Measurements from ENCODE around the gene EPB41L4A. TPM values are rescaled to one million over a fixed set of nuclear protein-coding genes. Genes with fewer than 3 reads are reported as not detected.
A peak's percentile ranks its signal among the peaks of the same experiment; 100 is the strongest.

The EPB41L4A gene
- total RNA-seq, 1 experiment from 2014 or later = 5.2 TPM

DNA sequence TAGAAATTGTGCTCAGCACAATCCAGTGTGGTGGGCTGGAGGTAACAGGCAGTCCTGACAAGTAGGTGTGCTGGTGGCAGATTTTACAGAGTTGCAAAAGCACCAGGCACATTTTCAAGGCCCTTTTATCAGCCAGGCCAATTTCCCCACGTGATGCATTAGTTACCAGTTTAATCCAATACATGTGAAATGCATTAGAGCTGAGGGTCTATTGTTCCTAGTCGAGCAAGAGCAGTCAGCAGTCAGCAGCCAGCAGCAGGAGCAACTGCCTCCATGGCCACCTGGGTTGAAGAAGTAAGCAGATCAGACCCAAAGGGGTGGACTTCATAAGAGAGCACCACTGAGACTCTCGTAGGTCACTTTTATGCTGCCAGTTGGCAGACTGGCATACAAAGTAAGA lies 76.7 kb downstream of the EPB41L4A start:
- ATAC-seq (0 out of 2 replicates have a peak, but pooled peaks have one; percentile 16), DNase-seq (ENCODE audit: low spot score) (no peak)
- H3K27me3 Mint-ChIP-seq (ENCODE audit: low read depth) = no peaks in the 10 kb centered on the region
- ChIA-PET CTCF (no interaction called here), POLR2A (no interaction called here)
- H3K4me3 Mint-ChIP-seq = no peak overlapping the region
- H3K36me3 Mint-ChIP-seq = no peaks in the 10 kb centered on the region
- H3K27ac Mint-ChIP-seq = no peak overlapping the region
- peaks cover 15% of the 10 kb centered on the region for H3K4me1 Mint-ChIP-seq
- TF ChIP-seq ZNF219 (CRISPR knock-in tag; IDR thresholded peaks at IDR 0.05; ENCODE audit: borderline replicate concordance) (no peak), NFATC4 (CRISPR knock-in tag; IDR thresholded peaks at IDR 0.05) (no peak)
- TF ChIP-seq, protein P1, sequence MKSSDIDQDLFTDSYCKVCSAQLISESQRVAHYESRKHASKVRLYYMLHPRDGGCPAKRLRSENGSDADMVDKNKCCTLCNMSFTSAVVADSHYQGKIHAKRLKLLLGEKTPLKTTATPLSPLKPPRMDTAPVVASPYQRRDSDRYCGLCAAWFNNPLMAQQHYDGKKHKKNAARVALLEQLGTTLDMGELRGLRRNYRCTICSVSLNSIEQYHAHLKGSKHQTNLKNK (CRISPR knock-in tag; IDR thresholded peaks at IDR 0.05) = no peak
- TF ChIP-seq, protein P2, sequence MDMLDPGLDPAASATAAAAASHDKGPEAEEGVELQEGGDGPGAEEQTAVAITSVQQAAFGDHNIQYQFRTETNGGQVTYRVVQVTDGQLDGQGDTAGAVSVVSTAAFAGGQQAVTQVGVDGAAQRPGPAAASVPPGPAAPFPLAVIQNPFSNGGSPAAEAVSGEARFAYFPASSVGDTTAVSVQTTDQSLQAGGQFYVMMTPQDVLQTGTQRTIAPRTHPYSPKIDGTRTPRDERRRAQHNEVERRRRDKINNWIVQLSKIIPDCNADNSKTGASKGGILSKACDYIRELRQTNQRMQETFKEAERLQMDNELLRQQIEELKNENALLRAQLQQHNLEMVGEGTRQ (CRISPR knock-in tag; IDR thresholded peaks at IDR 0.05) = peak; percentile 39; the same call in 1 of the 2 replicates
- H3K9me3 Mint-ChIP-seq = no peaks in the 10 kb centered on the region

DNA sequence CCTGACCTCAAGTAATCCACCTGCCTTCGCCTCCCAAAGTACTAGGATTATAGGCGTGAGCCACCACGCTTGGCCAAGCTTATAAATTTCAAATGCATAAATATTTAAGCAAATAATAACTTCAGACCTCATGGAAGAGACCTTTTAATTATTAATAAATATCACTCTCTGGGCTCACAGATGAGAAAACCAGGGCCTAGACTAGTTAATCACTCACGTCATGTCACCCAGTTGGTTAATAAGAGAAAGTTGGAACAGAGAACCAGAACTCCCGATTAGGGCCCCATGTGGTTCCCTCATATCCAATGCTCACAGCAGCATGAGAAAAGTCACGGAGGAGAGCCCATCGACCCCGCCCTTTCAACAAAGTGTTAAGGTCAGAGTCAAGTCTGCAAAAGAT lies 79.3 kb downstream of the EPB41L4A start:
- ChIA-PET POLR2A (no interaction called here), CTCF (no interaction called here)
- peaks cover 15% of the 10 kb centered on the region for H3K4me1 Mint-ChIP-seq
- H3K9me3 Mint-ChIP-seq = no peaks in the 10 kb centered on the region
- no peak overlapping the region for H3K4me3 Mint-ChIP-seq
- H3K27ac Mint-ChIP-seq = no peak overlapping the region
- H3K27me3 Mint-ChIP-seq (ENCODE audit: low read depth) = no peaks in the 10 kb centered on the region
- H3K36me3 Mint-ChIP-seq = no peaks in the 10 kb centered on the region
- DNase-seq (ENCODE audit: low spot score) = no peak
- ATAC-seq = no peak
- TF ChIP-seq ZNF317 (CRISPR knock-in tag; IDR thresholded peaks at IDR 0.05; ENCODE audit: borderline replicate concordance, low read depth) = no peak
- no peak for TF ChIP-seq MXD4 (CRISPR knock-in tag; IDR thresholded peaks at IDR 0.05; ENCODE audit: borderline replicate concordance)
- TF ChIP-seq OVOL2 (CRISPR knock-in tag; IDR thresholded peaks at IDR 0.05; ENCODE audit: borderline replicate concordance) = no peak
- TF ChIP-seq RELA (CRISPR knock-in tag; IDR thresholded peaks at IDR 0.05; ENCODE audit: borderline replicate concordance) = no peak
- TF ChIP-seq JAZF1 (CRISPR knock-in tag; IDR thresholded peaks at IDR 0.05) = no peak
- TF ChIP-seq, protein P1 (CRISPR knock-in tag; IDR thresholded peaks at IDR 0.05) = no peak
- TF ChIP-seq ZBTB21 (CRISPR knock-in tag; IDR thresholded peaks at IDR 0.05; ENCODE audit: borderline replicate concordance) = no peak
- TF ChIP-seq, protein P3, sequence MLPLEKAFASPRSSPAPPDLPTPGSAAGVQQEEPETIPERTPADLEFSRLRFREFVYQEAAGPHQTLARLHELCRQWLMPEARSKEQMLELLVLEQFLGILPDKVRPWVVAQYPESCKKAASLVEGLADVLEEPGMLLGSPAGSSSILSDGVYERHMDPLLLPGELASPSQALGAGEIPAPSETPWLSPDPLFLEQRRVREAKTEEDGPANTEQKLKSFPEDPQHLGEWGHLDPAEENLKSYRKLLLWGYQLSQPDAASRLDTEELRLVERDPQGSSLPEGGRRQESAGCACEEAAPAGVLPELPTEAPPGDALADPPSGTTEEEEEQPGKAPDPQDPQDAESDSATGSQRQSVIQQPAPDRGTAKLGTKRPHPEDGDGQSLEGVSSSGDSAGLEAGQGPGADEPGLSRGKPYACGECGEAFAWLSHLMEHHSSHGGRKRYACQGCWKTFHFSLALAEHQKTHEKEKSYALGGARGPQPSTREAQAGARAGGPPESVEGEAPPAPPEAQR (CRISPR knock-in tag; IDR thresholded peaks at IDR 0.05) = no peak
- TF ChIP-seq RORB (CRISPR knock-in tag; IDR thresholded peaks at IDR 0.05) = no peak
- no peak for TF ChIP-seq NR3C1 (CRISPR knock-in tag; conservative IDR thresholded peaks at IDR 0.05; ENCODE audit: low read depth)
- TF ChIP-seq, protein P4, sequence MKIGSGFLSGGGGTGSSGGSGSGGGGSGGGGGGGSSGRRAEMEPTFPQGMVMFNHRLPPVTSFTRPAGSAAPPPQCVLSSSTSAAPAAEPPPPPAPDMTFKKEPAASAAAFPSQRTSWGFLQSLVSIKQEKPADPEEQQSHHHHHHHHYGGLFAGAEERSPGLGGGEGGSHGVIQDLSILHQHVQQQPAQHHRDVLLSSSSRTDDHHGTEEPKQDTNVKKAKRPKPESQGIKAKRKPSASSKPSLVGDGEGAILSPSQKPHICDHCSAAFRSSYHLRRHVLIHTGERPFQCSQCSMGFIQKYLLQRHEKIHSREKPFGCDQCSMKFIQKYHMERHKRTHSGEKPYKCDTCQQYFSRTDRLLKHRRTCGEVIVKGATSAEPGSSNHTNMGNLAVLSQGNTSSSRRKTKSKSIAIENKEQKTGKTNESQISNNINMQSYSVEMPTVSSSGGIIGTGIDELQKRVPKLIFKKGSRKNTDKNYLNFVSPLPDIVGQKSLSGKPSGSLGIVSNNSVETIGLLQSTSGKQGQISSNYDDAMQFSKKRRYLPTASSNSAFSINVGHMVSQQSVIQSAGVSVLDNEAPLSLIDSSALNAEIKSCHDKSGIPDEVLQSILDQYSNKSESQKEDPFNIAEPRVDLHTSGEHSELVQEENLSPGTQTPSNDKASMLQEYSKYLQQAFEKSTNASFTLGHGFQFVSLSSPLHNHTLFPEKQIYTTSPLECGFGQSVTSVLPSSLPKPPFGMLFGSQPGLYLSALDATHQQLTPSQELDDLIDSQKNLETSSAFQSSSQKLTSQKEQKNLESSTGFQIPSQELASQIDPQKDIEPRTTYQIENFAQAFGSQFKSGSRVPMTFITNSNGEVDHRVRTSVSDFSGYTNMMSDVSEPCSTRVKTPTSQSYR (CRISPR knock-in tag; IDR thresholded peaks at IDR 0.05) = no peak
- TF ChIP-seq, protein P5, sequence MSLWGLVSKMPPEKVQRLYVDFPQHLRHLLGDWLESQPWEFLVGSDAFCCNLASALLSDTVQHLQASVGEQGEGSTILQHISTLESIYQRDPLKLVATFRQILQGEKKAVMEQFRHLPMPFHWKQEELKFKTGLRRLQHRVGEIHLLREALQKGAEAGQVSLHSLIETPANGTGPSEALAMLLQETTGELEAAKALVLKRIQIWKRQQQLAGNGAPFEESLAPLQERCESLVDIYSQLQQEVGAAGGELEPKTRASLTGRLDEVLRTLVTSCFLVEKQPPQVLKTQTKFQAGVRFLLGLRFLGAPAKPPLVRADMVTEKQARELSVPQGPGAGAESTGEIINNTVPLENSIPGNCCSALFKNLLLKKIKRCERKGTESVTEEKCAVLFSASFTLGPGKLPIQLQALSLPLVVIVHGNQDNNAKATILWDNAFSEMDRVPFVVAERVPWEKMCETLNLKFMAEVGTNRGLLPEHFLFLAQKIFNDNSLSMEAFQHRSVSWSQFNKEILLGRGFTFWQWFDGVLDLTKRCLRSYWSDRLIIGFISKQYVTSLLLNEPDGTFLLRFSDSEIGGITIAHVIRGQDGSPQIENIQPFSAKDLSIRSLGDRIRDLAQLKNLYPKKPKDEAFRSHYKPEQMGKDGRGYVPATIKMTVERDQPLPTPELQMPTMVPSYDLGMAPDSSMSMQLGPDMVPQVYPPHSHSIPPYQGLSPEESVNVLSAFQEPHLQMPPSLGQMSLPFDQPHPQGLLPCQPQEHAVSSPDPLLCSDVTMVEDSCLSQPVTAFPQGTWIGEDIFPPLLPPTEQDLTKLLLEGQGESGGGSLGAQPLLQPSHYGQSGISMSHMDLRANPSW (CRISPR knock-in tag; conservative IDR thresholded peaks at IDR 0.05; ENCODE audit: low read depth) = no peak
- TF ChIP-seq, protein P6, sequence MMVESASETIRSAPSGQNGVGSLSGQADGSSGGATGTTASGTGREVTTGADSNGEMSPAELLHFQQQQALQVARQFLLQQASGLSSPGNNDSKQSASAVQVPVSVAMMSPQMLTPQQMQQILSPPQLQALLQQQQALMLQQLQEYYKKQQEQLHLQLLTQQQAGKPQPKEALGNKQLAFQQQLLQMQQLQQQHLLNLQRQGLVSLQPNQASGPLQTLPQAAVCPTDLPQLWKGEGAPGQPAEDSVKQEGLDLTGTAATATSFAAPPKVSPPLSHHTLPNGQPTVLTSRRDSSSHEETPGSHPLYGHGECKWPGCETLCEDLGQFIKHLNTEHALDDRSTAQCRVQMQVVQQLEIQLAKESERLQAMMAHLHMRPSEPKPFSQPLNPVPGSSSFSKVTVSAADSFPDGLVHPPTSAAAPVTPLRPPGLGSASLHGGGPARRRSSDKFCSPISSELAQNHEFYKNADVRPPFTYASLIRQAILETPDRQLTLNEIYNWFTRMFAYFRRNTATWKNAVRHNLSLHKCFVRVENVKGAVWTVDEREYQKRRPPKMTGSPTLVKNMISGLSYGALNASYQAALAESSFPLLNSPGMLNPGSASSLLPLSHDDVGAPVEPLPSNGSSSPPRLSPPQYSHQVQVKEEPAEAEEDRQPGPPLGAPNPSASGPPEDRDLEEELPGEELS (CRISPR knock-in tag; IDR thresholded peaks at IDR 0.05) = no peak
- TF ChIP-seq, protein P2 (CRISPR knock-in tag; IDR thresholded peaks at IDR 0.05) = no peak
- no peak for TF ChIP-seq GTF2I (CRISPR knock-in tag; conservative IDR thresholded peaks at IDR 0.05)
- TF ChIP-seq ATF1 (CRISPR knock-in tag; IDR thresholded peaks at IDR 0.05) = no peak
- TF ChIP-seq FOXK1 (CRISPR knock-in tag; IDR thresholded peaks at IDR 0.05) = no peak
